GM10266 (cell line): ENCODE measurements around the gene OPN1MW3.

Experiments
- DNase-seq: peaks from one replicate; pipeline ENCODE4 v3.0.0; 2012; ENCODE audit errors: extremely low spot score
- CTCF ChIP-seq: IDR thresholded peaks from 2 replicates; pipeline ENCODE4 v1.5.1; 2012; ENCODE audit warnings: mild to moderate bottlenecking, low read depth; ENCODE audit not compliant: control insufficient read depth, insufficient read depth; ENCODE audit errors: missing control alignments

OPN1MW3 gene

GRCh38 chrX:154304846-154305245 is 47.5 kb downstream of the OPN1MW3 start:
- TF ChIP-seq CTCF, result no peak
- no peak for DNase-seq

GRCh38 chrX:154305541-154306205 is 48.3 kb downstream of the OPN1MW3 start:
- no peak for DNase-seq
- no peak for TF ChIP-seq CTCF

- no peak for TF ChIP-seq CTCF
- no peak for DNase-seq
These were observed 49.8 kb downstream of the OPN1MW3 start for GRCh38 chrX:154307202-154307601.

- DNase-seq, result peak; percentile 43
- peak; percentile 62 for TF ChIP-seq CTCF
These were observed 50.9 kb downstream of the OPN1MW3 start for GRCh38 chrX:154308108-154308946.

GRCh38 chrX:154309041-154309775 is 51.8 kb downstream of the OPN1MW3 start:
- no peak for DNase-seq
- no peak for TF ChIP-seq CTCF

GRCh38 chrX:154310616-154311536 is 53.5 kb downstream of the OPN1MW3 start:
- TF ChIP-seq CTCF, result no peak
- no peak for DNase-seq
